ENCODE measurements around the gene ATXN7L3.

The ATXN7L3 gene

DNA sequence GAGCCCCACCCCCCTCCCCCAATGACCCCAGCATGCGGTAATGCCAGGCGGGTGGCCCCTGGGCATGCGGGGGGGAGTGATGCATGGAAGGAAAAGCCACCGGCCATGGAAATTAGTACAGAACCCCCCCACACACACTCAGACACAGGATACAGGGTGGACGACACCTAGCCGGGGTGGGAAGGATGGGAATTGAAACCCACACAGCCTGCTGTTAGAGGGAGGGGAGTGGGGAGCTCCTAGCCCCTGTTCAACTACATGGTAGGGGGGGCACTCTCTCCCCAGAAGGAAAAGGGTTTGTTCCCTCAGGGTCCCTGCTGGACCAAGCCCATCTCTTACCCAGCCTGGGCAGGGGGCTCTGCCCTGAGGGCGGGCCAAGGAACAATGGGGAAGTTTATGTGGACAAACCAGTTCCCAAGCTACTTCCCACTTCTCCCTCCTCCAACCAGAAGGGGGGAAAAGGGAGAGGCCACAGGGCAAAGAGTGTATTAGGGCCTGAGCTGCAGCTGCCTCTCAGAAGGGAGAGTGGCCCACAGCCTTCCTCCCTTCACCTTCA is 7.7 kb downstream of the ATXN7L3 start:
- Histone ChIP-seq H3K4me3 (ENCODE audit: low read depth in 1 of 2, low read length in 2 of 2) (no peak overlapping the region), H3K27ac (ENCODE audit: low read length) (no peak overlapping the region), H3K9me3 (ENCODE audit: insufficient read depth, low read length, severe bottlenecking) (no peaks in the 10 kb centered on the region), H2AFZ (ENCODE audit: low read depth, low read length) (no peak overlapping the region), H4K20me1 (ENCODE audit: insufficient read depth, low read length) (peaks cover 12% of the 10 kb centered on the region), H3K4me2 (ENCODE audit: insufficient read depth, low read length) (no peak overlapping the region), H3K4me1 (ENCODE audit: insufficient read depth, low read length) (peaks cover 22% of the 10 kb centered on the region), H3K79me2 (ENCODE audit: insufficient read depth, low read length) (peaks cover 36% of the 10 kb centered on the region), H3K36me3 (ENCODE audit: insufficient read depth, low read length) (peaks cover 70% of the 10 kb centered on the region), H3K9ac (ENCODE audit: low read depth, low read length) (no peak overlapping the region), H3K27me3 (ENCODE audit: insufficient read depth, low read length, poor library complexity) (no peaks in the 10 kb centered on the region)
- TF ChIP-seq, protein P1, sequence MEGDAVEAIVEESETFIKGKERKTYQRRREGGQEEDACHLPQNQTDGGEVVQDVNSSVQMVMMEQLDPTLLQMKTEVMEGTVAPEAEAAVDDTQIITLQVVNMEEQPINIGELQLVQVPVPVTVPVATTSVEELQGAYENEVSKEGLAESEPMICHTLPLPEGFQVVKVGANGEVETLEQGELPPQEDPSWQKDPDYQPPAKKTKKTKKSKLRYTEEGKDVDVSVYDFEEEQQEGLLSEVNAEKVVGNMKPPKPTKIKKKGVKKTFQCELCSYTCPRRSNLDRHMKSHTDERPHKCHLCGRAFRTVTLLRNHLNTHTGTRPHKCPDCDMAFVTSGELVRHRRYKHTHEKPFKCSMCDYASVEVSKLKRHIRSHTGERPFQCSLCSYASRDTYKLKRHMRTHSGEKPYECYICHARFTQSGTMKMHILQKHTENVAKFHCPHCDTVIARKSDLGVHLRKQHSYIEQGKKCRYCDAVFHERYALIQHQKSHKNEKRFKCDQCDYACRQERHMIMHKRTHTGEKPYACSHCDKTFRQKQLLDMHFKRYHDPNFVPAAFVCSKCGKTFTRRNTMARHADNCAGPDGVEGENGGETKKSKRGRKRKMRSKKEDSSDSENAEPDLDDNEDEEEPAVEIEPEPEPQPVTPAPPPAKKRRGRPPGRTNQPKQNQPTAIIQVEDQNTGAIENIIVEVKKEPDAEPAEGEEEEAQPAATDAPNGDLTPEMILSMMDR (IDR thresholded peaks at IDR 0.05; ENCODE audit: borderline replicate concordance, extremely low read depth, low read length, poor library complexity, severe bottlenecking): no peak
- TF ChIP-seq EZH2 (IDR thresholded peaks at IDR 0.05; ENCODE audit: borderline replicate concordance, low read depth, low read length, severe bottlenecking): no peak
- DNase-seq (no peak), ATAC-seq (ENCODE audit: insufficient read depth, low read depth) (no peak)

DNA sequence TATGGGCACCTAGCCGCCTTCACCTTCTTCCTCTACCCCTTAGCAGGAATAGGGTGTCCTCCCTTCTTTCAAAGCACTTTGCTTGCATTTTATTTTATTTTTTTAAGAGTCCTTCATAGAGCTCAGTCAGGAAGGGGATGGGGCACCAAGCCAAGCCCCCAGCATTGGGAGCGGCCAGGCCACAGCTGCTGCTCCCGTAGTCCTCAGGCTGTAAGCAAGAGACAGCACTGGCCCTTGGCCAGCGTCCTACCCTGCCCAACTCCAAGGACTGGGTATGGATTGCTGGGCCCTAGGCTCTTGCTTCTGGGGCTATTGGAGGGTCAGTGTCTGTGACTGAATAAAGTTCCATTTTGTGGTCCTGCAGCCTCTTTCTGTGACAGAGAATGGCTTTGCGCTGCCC is 8.3 kb downstream of the ATXN7L3 start:
- peaks cover 8% of the 10 kb centered on the region for H4K20me1 ChIP-seq (ENCODE audit: insufficient read depth, low read length)
- H3K79me2 ChIP-seq (ENCODE audit: insufficient read depth, low read length): peaks cover 33% of the 10 kb centered on the region
- no peak overlapping the region for H3K4me2 ChIP-seq (ENCODE audit: insufficient read depth, low read length)
- no peak overlapping the region for H3K4me3 ChIP-seq (ENCODE audit: low read depth in 1 of 2, low read length in 2 of 2)
- DNase-seq (no peak), ATAC-seq (ENCODE audit: insufficient read depth, low read depth) (no peak)
- peaks cover 18% of the 10 kb centered on the region for H3K4me1 ChIP-seq (ENCODE audit: insufficient read depth, low read length)
- no peaks in the 10 kb centered on the region for H3K27me3 ChIP-seq (ENCODE audit: insufficient read depth, low read length, poor library complexity)
- H3K9me3 ChIP-seq (ENCODE audit: insufficient read depth, low read length, severe bottlenecking): no peaks in the 10 kb centered on the region
- H3K9ac ChIP-seq (ENCODE audit: low read depth, low read length): no peak overlapping the region
- TF ChIP-seq, protein P1 (IDR thresholded peaks at IDR 0.05; ENCODE audit: borderline replicate concordance, extremely low read depth, low read length, poor library complexity, severe bottlenecking): no peak
- TF ChIP-seq EZH2 (IDR thresholded peaks at IDR 0.05; ENCODE audit: borderline replicate concordance, low read depth, low read length, severe bottlenecking): no peak
- H3K27ac ChIP-seq (ENCODE audit: low read length): no peak overlapping the region
- no peak overlapping the region for H2AFZ ChIP-seq (ENCODE audit: low read depth, low read length)
- peaks cover 65% of the 10 kb centered on the region for H3K36me3 ChIP-seq (ENCODE audit: insufficient read depth, low read length)

DNA sequence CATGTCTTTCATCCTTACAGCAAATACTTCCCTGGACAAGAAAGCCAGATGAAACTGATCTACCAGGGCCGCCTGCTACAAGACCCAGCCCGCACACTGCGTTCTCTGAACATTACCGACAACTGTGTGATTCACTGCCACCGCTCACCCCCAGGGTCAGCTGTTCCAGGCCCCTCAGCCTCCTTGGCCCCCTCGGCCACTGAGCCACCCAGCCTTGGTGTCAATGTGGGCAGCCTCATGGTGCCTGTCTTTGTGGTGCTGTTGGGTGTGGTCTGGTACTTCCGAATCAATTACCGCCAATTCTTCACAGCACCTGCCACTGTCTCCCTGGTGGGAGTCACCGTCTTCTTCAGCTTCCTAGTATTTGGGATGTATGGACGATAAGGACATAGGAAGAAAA is 9.2 kb downstream of the ATXN7L3 start:
- DNase-seq (no peak), ATAC-seq (ENCODE audit: insufficient read depth, low read depth) (no peak)
- Histone ChIP-seq H3K9me3 (ENCODE audit: insufficient read depth, low read length, severe bottlenecking) (no peaks in the 10 kb centered on the region), H3K4me2 (ENCODE audit: insufficient read depth, low read length) (no peak overlapping the region), H3K36me3 (ENCODE audit: insufficient read depth, low read length) (peaks cover 58% of the 10 kb centered on the region), H3K79me2 (ENCODE audit: insufficient read depth, low read length) (peaks cover 37% of the 10 kb centered on the region), H3K4me3 (ENCODE audit: low read depth in 1 of 2, low read length in 2 of 2) (no peak overlapping the region), H3K27ac (ENCODE audit: low read length) (no peak overlapping the region), H4K20me1 (ENCODE audit: insufficient read depth, low read length) (peaks cover 11% of the 10 kb centered on the region), H3K4me1 (ENCODE audit: insufficient read depth, low read length) (peaks cover 23% of the 10 kb centered on the region), H2AFZ (ENCODE audit: low read depth, low read length) (no peak overlapping the region), H3K9ac (ENCODE audit: low read depth, low read length) (no peak overlapping the region), H3K27me3 (ENCODE audit: insufficient read depth, low read length, poor library complexity) (no peaks in the 10 kb centered on the region)
- TF ChIP-seq, protein P1 (IDR thresholded peaks at IDR 0.05; ENCODE audit: borderline replicate concordance, extremely low read depth, low read length, poor library complexity, severe bottlenecking): no peak
- no peak for TF ChIP-seq EZH2 (IDR thresholded peaks at IDR 0.05; ENCODE audit: borderline replicate concordance, low read depth, low read length, severe bottlenecking)

All from DND-41 (cell line).